ENCODE results near the gene OR4F6.

DNA sequence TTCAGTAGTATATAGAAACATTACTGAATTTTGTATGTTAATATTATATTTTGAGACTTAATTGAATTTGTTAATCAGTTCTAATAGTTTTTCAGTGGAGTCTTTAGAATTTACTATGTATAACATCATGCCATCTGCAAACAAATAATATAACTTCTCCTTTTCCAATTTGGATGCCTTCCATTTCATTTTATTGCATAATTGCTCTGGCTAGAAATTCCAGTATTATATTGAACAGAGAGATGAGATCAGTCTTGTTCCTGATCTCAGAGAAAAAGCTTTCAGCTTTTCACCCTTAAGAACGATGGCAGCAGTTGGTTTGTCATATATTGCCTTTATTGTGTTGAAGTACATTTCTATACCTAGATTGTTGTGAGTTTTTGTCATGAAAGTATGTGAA, 49.0 kb downstream of the OR4F6 start:
- TF ChIP-seq, protein P1, sequence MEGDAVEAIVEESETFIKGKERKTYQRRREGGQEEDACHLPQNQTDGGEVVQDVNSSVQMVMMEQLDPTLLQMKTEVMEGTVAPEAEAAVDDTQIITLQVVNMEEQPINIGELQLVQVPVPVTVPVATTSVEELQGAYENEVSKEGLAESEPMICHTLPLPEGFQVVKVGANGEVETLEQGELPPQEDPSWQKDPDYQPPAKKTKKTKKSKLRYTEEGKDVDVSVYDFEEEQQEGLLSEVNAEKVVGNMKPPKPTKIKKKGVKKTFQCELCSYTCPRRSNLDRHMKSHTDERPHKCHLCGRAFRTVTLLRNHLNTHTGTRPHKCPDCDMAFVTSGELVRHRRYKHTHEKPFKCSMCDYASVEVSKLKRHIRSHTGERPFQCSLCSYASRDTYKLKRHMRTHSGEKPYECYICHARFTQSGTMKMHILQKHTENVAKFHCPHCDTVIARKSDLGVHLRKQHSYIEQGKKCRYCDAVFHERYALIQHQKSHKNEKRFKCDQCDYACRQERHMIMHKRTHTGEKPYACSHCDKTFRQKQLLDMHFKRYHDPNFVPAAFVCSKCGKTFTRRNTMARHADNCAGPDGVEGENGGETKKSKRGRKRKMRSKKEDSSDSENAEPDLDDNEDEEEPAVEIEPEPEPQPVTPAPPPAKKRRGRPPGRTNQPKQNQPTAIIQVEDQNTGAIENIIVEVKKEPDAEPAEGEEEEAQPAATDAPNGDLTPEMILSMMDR (IDR thresholded peaks at IDR 0.05), result no peak
- no peak for TF ChIP-seq EZH2 (IDR thresholded peaks at IDR 0.05; ENCODE audit: borderline replicate concordance, insufficient read depth, low read depth, low read length, poor library complexity, severe bottlenecking)

Data from B cell (primary cell).